Body of pancreas (tissue), 4 donors: ENCODE data around the gene SWT1. TPM values are rescaled to one million over a fixed set of nuclear protein-coding genes. Genes with fewer than 3 reads are reported as not detected.
"Not testable (repeated sequence)": the region's sequence is repeated elsewhere in the genome, so short reads cannot be mapped to it uniquely, and the experiment has no call there.

Experiments
- ATAC-seq: fragments of 150-250 bp; one replicate; pipeline ENCODE4 v1.9.1; 2016
- DNase-seq, 4 donors: peaks; one replicate each; pipeline ENCODE4 v3.0.0-alpha.2; 2019
- H3K27ac ChIP-seq, 4 donors: fragments of 200-600 bp; sonication (generic); 1 replicate in 3 of 4; 2 replicates in 1 of 4; pipeline versions ENCODE4 v1.5.1 to v1.6.1; 2016 to 2019; ENCODE audit warnings: mild to moderate bottlenecking in 1 of 4, mixed read lengths in 1 of 4, moderate library complexity in 1 of 4
- H3K27me3 ChIP-seq, 2 donors: fragments of 200-600 bp; sonication (generic); one replicate each; pipeline ENCODE4 v1.6.0; 2016; ENCODE audit warnings: mild to moderate bottlenecking in 1 of 2
- H3K36me3 ChIP-seq, 2 donors: fragments of 200-600 bp; sonication (generic); replicated peaks in 1 of 2; 2 replicates each; pipeline ENCODE4 v1.5.1; 2016; ENCODE audit warnings: low read depth in 2 of 2; ENCODE audit not compliant: insufficient read depth in 1 of 2
- H3K4me1 ChIP-seq: fragments of 200-600 bp; sonication (generic); one replicate; pipeline ENCODE4 v1.6.0; 2016
- H3K4me3 ChIP-seq, 2 donors: fragments of 200-600 bp; sonication (generic); 1 replicate in 1 of 2; 2 replicates in 1 of 2; pipeline ENCODE4 v1.5.1; 2016 to 2019
- H3K9me3 ChIP-seq, 3 donors: fragments of 200-600 bp; sonication (generic); 1 replicate in 2 of 3; 2 replicates in 1 of 3; pipeline ENCODE4 v1.5.1; 2016
- POLR2A ChIP-seq, 3 donors: fragments of 450-650 bp; IDR thresholded peaks; one replicate each; pipeline ENCODE4 v1.6.1; 2016; ENCODE audit warnings: antibody characterized with exemption in 3 of 3, mild to moderate bottlenecking in 2 of 3
- WGBS, 2 donors: methylation state at CpG; one replicate each; pipeline ENCODE4 v1.1.5; 2017; 5-methylcytosine and 5-hydroxymethylcytosine counted together
- intact Hi-C: fragments of 100-400 bp; cut with DNase I; formaldehyde crosslinking; loops from one replicate; pipeline ENCODE4 v1.15.1; 2023
- total RNA-seq, 2 donors: library from RNA; depleted of rRNA; stranded (reverse); fragments of >200 nt; gene quantifications; one replicate each; pipeline ENCODE4 v1.1.0, GENCODE V29; 2016
- TF ChIP-seq, protein P1 (sequence below), 7 experiments: fragments of 450-650 bp in 4 of 7; fragments of 200-600 bp in 3 of 7; sonication (generic) in 3 of 7; IDR thresholded peaks; one replicate each; pipeline ENCODE4 v1.5.1; 2016 to 2019; ENCODE audit warnings: antibody characterized with exemption in 7 of 7

SWT1 gene
- total RNA-seq, 2 donors from 2014 or later: 7.6 to 13.0 TPM

DNA sequence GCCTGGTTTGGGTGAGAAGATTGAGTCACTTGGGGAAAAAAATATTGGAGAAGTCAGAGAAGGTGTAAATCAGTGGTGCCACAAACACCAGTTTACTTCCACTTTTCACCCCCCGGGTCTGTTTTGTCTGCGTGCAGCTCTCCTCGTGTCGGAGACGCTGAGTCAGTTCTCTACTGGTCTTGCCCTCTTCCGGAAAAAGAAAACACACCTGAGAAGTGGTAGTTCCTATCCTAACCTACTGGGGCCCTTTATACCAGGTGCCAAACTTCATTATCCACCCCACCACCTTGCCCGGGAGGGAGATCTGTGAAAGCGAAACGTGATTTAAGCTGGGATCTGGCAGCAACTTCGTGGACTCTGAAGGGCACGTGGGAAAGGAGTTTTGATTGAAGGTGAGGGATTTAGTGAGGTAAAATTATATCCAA lies 160.9 kb downstream of the SWT1 start:
- no peaks in the 10 kb centered on the region for H3K36me3 ChIP-seq
- TF ChIP-seq, protein P1, sequence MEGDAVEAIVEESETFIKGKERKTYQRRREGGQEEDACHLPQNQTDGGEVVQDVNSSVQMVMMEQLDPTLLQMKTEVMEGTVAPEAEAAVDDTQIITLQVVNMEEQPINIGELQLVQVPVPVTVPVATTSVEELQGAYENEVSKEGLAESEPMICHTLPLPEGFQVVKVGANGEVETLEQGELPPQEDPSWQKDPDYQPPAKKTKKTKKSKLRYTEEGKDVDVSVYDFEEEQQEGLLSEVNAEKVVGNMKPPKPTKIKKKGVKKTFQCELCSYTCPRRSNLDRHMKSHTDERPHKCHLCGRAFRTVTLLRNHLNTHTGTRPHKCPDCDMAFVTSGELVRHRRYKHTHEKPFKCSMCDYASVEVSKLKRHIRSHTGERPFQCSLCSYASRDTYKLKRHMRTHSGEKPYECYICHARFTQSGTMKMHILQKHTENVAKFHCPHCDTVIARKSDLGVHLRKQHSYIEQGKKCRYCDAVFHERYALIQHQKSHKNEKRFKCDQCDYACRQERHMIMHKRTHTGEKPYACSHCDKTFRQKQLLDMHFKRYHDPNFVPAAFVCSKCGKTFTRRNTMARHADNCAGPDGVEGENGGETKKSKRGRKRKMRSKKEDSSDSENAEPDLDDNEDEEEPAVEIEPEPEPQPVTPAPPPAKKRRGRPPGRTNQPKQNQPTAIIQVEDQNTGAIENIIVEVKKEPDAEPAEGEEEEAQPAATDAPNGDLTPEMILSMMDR (IDR thresholded peaks at IDR 0.05): peak in 1 of 7 experiments; percentile 18
- TF ChIP-seq POLR2A (IDR thresholded peaks at IDR 0.05): no peak
- whole genome bisulfite sequencing, 2 donors: 15% methylated on average over 11 of the region's 11 CpGs
- no peaks in the 10 kb centered on the region for H3K9me3 ChIP-seq
- H3K4me1 ChIP-seq: peaks cover 33% of the 10 kb centered on the region
- intact Hi-C loops: no loop called here
- peak; percentile 13 for ATAC-seq
- no peak overlapping the region for H3K4me3 ChIP-seq
- H3K27ac ChIP-seq: peak overlapping the region; percentile 92 to 99 (median 96)
- peak; percentile 40 to 66 (median 46) for DNase-seq
- H3K27me3 ChIP-seq: no peaks in the 10 kb centered on the region

DNA sequence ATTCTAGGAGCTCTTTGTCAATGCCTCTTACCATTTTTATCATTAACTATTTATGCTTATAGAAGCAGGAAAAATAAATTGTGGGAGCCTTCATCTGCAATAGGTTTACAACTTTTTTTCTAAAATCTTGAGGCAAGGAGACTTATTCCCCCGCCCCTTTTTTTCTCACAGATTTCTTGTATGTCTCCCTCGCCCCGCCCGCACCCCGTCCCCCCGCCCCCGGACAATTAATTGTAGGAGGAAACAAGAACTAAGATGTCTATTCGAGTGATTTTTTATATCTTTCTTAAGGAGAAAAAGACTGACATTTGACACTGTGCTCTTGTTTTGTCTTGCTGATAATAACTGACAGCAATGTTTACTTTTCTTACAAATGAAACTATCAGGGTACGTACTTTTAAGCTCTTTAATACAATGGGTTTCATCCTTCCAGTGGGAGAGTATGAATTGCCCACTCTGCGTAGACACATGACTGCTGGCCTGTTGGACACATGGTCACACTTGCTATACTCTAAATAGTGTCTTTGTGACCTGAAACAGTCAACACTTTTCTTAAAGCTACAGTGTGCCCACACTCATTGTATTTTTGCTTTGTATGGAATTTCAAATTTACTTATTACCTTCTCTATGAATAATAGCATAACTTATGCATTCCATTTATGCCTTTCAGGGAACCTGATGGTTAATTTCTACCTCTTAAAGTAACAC lies 161.6 kb downstream of the SWT1 start:
- H3K27me3 ChIP-seq: no peaks in the 10 kb centered on the region
- 63 to 68% methylated on average over 10 of the region's 10 CpGs for WGBS, 2 donors

DNA sequence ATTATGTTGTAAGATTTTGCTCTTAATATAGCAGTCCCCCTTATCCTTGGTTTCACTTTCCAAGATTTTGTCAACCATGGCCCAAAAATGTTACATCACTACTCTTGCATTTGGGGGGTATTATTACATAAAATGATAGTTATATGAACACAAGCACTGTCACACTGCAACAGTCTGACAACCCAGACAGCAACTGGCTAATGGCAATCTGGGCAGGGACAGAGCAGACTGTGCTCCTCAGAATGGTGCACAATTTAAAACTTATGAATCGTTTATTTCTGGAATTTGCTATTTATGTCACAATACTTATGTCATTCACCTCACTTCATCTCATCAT lies 162.1 kb downstream of the SWT1 start:
- no peak for DNase-seq
- no peak overlapping the region for H3K4me3 ChIP-seq
- H3K4me1 ChIP-seq: peaks cover 21% of the 10 kb centered on the region
- ATAC-seq: no peak
- intact Hi-C loops: no loop called here
- no peaks in the 10 kb centered on the region for H3K27me3 ChIP-seq
- WGBS, 2 donors: 55 to 63% methylated on average over 1 of the region's 1 CpG
- no peak overlapping the region for H3K27ac ChIP-seq
- TF ChIP-seq, protein P1 (IDR thresholded peaks at IDR 0.05): no peak
- no peak for TF ChIP-seq POLR2A (IDR thresholded peaks at IDR 0.05)
- no peaks in the 10 kb centered on the region for H3K9me3 ChIP-seq
- H3K36me3 ChIP-seq: no peaks in the 10 kb centered on the region

More for the DNA sequence above, 161.6 kb downstream of the SWT1 start:
- peaks cover 26% of the 10 kb centered on the region for H3K4me1 ChIP-seq
- TF ChIP-seq, protein P1 (IDR thresholded peaks at IDR 0.05): no peak
- no peak for TF ChIP-seq POLR2A (IDR thresholded peaks at IDR 0.05)
- no peaks in the 10 kb centered on the region for H3K36me3 ChIP-seq
- H3K27ac ChIP-seq: peak overlapping the region; percentile 92 to 99 (median 96)
- DNase-seq: no peak
- intact Hi-C loops: no loop called here
- no peak for ATAC-seq
- no peak overlapping the region for H3K4me3 ChIP-seq
- H3K9me3 ChIP-seq: no peaks in the 10 kb centered on the region

DNA sequence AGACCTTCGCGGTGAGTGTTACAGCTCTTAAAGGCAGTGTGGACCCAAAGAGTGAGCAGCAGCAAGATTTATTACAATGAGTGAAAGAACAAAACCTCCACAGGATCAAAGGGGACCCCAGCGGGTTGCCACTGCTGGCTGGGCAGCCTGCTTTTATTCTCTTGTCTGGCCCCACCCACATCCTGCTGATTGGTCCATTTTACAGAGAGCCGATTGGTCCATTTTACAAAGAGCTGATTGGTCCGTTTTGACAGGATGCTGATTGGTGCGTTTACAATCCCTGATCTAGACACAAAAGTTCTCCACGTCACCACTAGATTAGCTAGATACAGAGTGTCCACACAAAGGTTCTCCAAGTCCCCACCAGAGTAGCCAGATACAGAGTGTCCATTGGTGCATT lies 164.1 kb downstream of the SWT1 start:
- H3K4me1 ChIP-seq: not testable (repeated sequence)

DNA sequence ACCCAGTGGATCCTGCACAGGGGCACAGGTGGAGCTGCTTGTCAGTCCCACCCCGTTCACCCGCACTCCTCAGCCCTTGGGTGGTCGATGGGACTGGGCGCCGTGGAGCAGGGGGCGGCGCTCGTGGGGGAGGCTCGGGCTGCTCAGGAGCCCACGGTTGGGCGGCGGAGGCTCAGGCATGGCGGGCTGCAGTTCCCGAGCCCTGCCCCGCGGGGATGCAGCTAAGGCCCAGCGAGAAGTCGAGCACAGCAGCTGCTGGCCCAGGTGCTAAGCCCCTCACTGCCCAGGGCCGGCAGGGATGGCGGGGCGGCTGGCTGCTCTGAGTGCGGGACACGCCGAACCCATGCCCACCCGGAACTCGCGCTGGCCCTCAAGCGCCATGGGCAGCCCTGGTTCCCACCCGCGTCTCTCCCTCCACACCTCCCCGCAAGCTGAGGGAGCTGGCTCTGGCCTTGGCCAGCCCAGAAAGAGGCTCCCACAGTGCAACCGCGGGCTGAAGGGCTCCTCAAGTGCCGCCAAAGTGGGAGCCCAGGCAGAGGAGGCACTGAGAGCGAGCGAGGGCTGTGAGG lies 164.8 kb downstream of the SWT1 start:
- not testable (repeated sequence) for DNase-seq

More for the DNA sequence above, 164.1 kb downstream of the SWT1 start:
- H3K27me3 ChIP-seq, H3K36me3 ChIP-seq, H3K4me3 ChIP-seq, H3K9me3 ChIP-seq, H3K27ac ChIP-seq, intact Hi-C loops, ATAC-seq, DNase-seq: not testable (repeated sequence)
- WGBS, 2 donors: 95 to 96% methylated on average over 7 of the region's 7 CpGs

More for the DNA sequence above, 164.8 kb downstream of the SWT1 start:
- ATAC-seq, H3K4me1 ChIP-seq, H3K4me3 ChIP-seq, H3K9me3 ChIP-seq, intact Hi-C loops, H3K36me3 ChIP-seq, H3K27ac ChIP-seq, H3K27me3 ChIP-seq: not testable (repeated sequence)
- WGBS, 2 donors: 96% methylated on average over 10 to 28 of the region's 36 CpGs
